ENCODE data around the gene MANF. TPM values are rescaled to one million over a fixed set of nuclear protein-coding genes. Genes with fewer than 3 reads are reported as not detected.

Gene MANF
- total RNA-seq, 1 experiment from 2014 or later = 132 TPM

DNA sequence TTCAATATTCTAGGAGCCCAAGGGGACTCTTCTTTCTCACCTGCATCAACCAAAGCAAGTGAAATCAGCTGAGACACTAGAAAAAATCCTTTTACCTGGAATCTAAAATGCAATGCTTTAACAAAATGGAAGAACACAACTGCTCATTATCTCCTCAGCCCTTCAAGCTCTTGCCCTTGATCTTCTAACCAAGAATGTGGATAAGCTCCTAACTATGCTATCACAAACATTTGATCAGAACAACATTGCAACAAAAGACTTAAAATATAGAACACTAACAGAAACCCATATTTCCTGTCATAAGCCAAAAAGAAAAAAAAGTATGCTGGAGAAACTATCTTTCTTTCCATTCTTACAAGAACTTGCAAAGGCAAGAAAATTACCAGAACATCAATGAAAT, 18.6 kb downstream of the MANF start:
- Histone ChIP-seq H3K4me3 (replicated peaks in 1 of 2; ENCODE audit: low read depth in 1 of 2, low read length in 2 of 2) (no peak overlapping the region), H4K20me1 (ENCODE audit: insufficient read depth) (no peaks in the 10 kb centered on the region), H3K9me2 (ENCODE audit: insufficient read depth) (no peaks in the 10 kb centered on the region), H3K36me3 (ENCODE audit: control insufficient read depth in 1 of 2, insufficient read depth in 2 of 2, low read length in 2 of 2) (peaks cover 14 to 20% of the 10 kb centered on the region in 2 experiments; a peak in 3 of 4 replicates), H3K9ac (ENCODE audit: low read length) (no peak overlapping the region), H3K4me2 (ENCODE audit: low read length) (no peak overlapping the region), H3K27ac (ENCODE audit: low read depth, low read length) (no peak overlapping the region), H3K27me3 (ENCODE audit: insufficient read depth, low read length) (no peaks in the 10 kb centered on the region), H3K9me3 (ENCODE audit: control insufficient read depth in 1 of 2, insufficient read depth in 1 of 2, low read depth in 1 of 2, low read length in 2 of 2) (no peaks in the 10 kb centered on the region), H3K4me1 (ENCODE audit: control insufficient read depth in 1 of 2, insufficient read depth in 2 of 2, low read length in 2 of 2) (no peaks in the 10 kb centered on the region), H3K79me2 (ENCODE audit: insufficient read depth, low read length) (peaks cover 21% of the 10 kb centered on the region), H2AFZ (ENCODE audit: low read depth, low read length, poor library complexity, severe bottlenecking) (no peak overlapping the region)
- DNase-seq (ENCODE audit: low read depth, low spot score) = no peak
- intact Hi-C loops (cut with micrococcal nuclease) = no loop called here
- CTCF ChIA-PET = no interaction called here
- no peak for TF ChIP-seq ELF1 (IDR thresholded peaks at IDR 0.05; ENCODE audit: borderline replicate concordance, low read depth)
- no peak for TF ChIP-seq ZNF274 (IDR thresholded peaks at IDR 0.05; ENCODE audit: low read depth, low read length)
- no peak for TF ChIP-seq POLR2A (IDR thresholded peaks at IDR 0.05; ENCODE audit: borderline replicate concordance, extremely low read depth, insufficient read depth, insufficient read length)
- TF ChIP-seq, protein P1, sequence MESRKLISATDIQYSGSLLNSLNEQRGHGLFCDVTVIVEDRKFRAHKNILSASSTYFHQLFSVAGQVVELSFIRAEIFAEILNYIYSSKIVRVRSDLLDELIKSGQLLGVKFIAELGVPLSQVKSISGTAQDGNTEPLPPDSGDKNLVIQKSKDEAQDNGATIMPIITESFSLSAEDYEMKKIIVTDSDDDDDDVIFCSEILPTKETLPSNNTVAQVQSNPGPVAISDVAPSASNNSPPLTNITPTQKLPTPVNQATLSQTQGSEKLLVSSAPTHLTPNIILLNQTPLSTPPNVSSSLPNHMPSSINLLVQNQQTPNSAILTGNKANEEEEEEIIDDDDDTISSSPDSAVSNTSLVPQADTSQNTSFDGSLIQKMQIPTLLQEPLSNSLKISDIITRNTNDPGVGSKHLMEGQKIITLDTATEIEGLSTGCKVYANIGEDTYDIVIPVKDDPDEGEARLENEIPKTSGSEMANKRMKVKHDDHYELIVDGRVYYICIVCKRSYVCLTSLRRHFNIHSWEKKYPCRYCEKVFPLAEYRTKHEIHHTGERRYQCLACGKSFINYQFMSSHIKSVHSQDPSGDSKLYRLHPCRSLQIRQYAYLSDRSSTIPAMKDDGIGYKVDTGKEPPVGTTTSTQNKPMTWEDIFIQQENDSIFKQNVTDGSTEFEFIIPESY (IDR thresholded peaks at IDR 0.05; ENCODE audit: extremely low read depth, insufficient replicate concordance, low read length) = no peak
- no peak for TF ChIP-seq EZH2phosphoT487 (IDR thresholded peaks at IDR 0.05; ENCODE audit: borderline replicate concordance)
- no peak for TF ChIP-seq JUND (IDR thresholded peaks at IDR 0.05)
- no peak for TF ChIP-seq YY1 (IDR thresholded peaks at IDR 0.05; ENCODE audit: extremely low read depth, insufficient replicate concordance, low read depth, low read length)
- TF ChIP-seq, protein P2, sequence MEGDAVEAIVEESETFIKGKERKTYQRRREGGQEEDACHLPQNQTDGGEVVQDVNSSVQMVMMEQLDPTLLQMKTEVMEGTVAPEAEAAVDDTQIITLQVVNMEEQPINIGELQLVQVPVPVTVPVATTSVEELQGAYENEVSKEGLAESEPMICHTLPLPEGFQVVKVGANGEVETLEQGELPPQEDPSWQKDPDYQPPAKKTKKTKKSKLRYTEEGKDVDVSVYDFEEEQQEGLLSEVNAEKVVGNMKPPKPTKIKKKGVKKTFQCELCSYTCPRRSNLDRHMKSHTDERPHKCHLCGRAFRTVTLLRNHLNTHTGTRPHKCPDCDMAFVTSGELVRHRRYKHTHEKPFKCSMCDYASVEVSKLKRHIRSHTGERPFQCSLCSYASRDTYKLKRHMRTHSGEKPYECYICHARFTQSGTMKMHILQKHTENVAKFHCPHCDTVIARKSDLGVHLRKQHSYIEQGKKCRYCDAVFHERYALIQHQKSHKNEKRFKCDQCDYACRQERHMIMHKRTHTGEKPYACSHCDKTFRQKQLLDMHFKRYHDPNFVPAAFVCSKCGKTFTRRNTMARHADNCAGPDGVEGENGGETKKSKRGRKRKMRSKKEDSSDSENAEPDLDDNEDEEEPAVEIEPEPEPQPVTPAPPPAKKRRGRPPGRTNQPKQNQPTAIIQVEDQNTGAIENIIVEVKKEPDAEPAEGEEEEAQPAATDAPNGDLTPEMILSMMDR (IDR thresholded peaks at IDR 0.05 in 2 of 3, conservative IDR thresholded peaks at IDR 0.05 in 1 of 3; ENCODE audit: borderline replicate concordance in 1 of 3, insufficient read depth in 1 of 3, low read depth in 2 of 3, low read length in 2 of 3) = no peak
- no peak for TF ChIP-seq EZH2 (IDR thresholded peaks at IDR 0.05)
- no peak for TF ChIP-seq POLR2AphosphoS5 (IDR thresholded peaks at IDR 0.05; ENCODE audit: low read depth, low read length)
- no peak for TF ChIP-seq ZFX (IDR thresholded peaks at IDR 0.05)
- no peak for TF ChIP-seq CEBPB (IDR thresholded peaks at IDR 0.05; ENCODE audit: low read depth)
- no peak for TF ChIP-seq RAD21 (IDR thresholded peaks at IDR 0.05; ENCODE audit: low read depth)
- TF ChIP-seq EGR1 (IDR thresholded peaks at IDR 0.05; ENCODE audit: low read depth) = no peak
- TF ChIP-seq, protein P3, sequence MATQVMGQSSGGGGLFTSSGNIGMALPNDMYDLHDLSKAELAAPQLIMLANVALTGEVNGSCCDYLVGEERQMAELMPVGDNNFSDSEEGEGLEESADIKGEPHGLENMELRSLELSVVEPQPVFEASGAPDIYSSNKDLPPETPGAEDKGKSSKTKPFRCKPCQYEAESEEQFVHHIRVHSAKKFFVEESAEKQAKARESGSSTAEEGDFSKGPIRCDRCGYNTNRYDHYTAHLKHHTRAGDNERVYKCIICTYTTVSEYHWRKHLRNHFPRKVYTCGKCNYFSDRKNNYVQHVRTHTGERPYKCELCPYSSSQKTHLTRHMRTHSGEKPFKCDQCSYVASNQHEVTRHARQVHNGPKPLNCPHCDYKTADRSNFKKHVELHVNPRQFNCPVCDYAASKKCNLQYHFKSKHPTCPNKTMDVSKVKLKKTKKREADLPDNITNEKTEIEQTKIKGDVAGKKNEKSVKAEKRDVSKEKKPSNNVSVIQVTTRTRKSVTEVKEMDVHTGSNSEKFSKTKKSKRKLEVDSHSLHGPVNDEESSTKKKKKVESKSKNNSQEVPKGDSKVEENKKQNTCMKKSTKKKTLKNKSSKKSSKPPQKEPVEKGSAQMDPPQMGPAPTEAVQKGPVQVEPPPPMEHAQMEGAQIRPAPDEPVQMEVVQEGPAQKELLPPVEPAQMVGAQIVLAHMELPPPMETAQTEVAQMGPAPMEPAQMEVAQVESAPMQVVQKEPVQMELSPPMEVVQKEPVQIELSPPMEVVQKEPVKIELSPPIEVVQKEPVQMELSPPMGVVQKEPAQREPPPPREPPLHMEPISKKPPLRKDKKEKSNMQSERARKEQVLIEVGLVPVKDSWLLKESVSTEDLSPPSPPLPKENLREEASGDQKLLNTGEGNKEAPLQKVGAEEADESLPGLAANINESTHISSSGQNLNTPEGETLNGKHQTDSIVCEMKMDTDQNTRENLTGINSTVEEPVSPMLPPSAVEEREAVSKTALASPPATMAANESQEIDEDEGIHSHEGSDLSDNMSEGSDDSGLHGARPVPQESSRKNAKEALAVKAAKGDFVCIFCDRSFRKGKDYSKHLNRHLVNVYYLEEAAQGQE (IDR thresholded peaks at IDR 0.05; ENCODE audit: low read depth) = no peak
- no peak for TF ChIP-seq TCF7L2 (IDR thresholded peaks at IDR 0.05; ENCODE audit: borderline replicate concordance, extremely low read depth, insufficient read depth, insufficient read length)
- no peak for TF ChIP-seq SRF (IDR thresholded peaks at IDR 0.05; ENCODE audit: low read depth)
- TF ChIP-seq, protein P4, sequence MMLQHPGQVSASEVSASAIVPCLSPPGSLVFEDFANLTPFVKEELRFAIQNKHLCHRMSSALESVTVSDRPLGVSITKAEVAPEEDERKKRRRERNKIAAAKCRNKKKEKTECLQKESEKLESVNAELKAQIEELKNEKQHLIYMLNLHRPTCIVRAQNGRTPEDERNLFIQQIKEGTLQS (IDR thresholded peaks at IDR 0.05) = no peak
- TF ChIP-seq SP1 (IDR thresholded peaks at IDR 0.05; ENCODE audit: low read depth) = no peak
- RAD21 ChIA-PET (ENCODE audit: low non-redundant PET in 1 of 2, low total read pairs in 2 of 2, uncharacterized antibody in 2 of 2, unreplicated experiment in 2 of 2) = no interaction called here
- no peak for ATAC-seq
- BruUV-seq (replicated peaks) = no TSS peak
- POLR2A ChIA-PET = no interaction called here
